ENCODE results near the gene MRPL1. TPM values are rescaled to one million over a fixed set of nuclear protein-coding genes. Genes with fewer than 3 reads are reported as not detected.

MRPL1 gene
- total RNA-seq = 10 to 100 TPM; 12.8 to 26.0 (median 17.8) TPM
- long read RNA-seq, partial matches to known transcripts = 0 of 4 reads
- long read RNA-seq, other reads (novel, unspliced or antisense) = 0 of 4 reads

GRCh38 chr4:77862478-77863216 lies at the start of gene MRPL1:
Gene MRPL1 (plus strand): TSS chr4:77862830. CDS start chr4:77862849, 19 bp downstream.
- intact Hi-C loops (cut with DNase I) = no loop called here
- peaks cover 0 to 7% (median 0%) of the 10 kb centered on the region in 4 donors for H3K4me1 ChIP-seq
- ATAC-seq (peak; percentile 97 to 98 (median 98)), DNase-seq (peak; percentile 83 to 91 (median 90))
- TF ChIP-seq POLR2A (IDR thresholded peaks at IDR 0.05) (peak; percentile 85), CTCF (IDR thresholded peaks at IDR 0.05) (no peak)
- no peaks in the 10 kb centered on the region for H3K9me3 ChIP-seq
- no peaks in the 10 kb centered on the region for H3K27me3 ChIP-seq
- under 1% methylated on average over 29 of the region's 33 CpGs for WGBS (ENCODE audit: insufficient coverage, low coverage, low lambda C conversion rate, missing lambda C conversion rate)
- H3K4me3 ChIP-seq = peak within 1 kb of the TSS; percentile 51 to 79 (median 78)
- H3K36me3 ChIP-seq = no peaks in the 10 kb centered on the region
- H3K27ac ChIP-seq = peak within 1 kb of the TSS; percentile 93 to 95 (median 95)

- no peaks in the 10 kb centered on the region for H3K9me3 ChIP-seq
- no peaks in the 10 kb centered on the region for H3K36me3 ChIP-seq
- no peak overlapping the region for H3K4me3 ChIP-seq
- DNase-seq = no peak
- H3K4me1 ChIP-seq = peaks cover 0 to 39% (median 11%) of the 10 kb centered on the region in 4 donors
- ATAC-seq = no peak
- intact Hi-C loops (cut with DNase I) = no loop called here
- TF ChIP-seq CTCF (IDR thresholded peaks at IDR 0.05) = no peak
- TF ChIP-seq POLR2A (IDR thresholded peaks at IDR 0.05) = no peak
- no peaks in the 10 kb centered on the region for H3K27me3 ChIP-seq
- peak overlapping the region in 2 of 3 donors; percentile 15 to 25 for H3K27ac ChIP-seq
Observed at GRCh38 chr4:77815636-77816035, 47.0 kb upstream of the MRPL1 start.

- no peaks in the 10 kb centered on the region for H3K9me3 ChIP-seq
- DNase-seq (no peak), ATAC-seq (no peak)
- intact Hi-C loops (cut with DNase I) = no loop called here
- no peaks in the 10 kb centered on the region for H3K27me3 ChIP-seq
- H3K27ac ChIP-seq = peak overlapping the region in 2 of 3 donors; percentile 99
- peaks cover 0 to 45% (median 13%) of the 10 kb centered on the region in 4 donors for H3K4me1 ChIP-seq
- H3K36me3 ChIP-seq = no peaks in the 10 kb centered on the region
- WGBS (ENCODE audit: insufficient coverage, low coverage, low lambda C conversion rate, missing lambda C conversion rate) = 27% methylated on average over 2 of the region's 2 CpGs
- TF ChIP-seq POLR2A (IDR thresholded peaks at IDR 0.05) (no peak), CTCF (IDR thresholded peaks at IDR 0.05) (no peak)
- no peak overlapping the region for H3K4me3 ChIP-seq
Observed at GRCh38 chr4:77816546-77816945, 46.1 kb upstream of the MRPL1 start.

GRCh38 chr4:77817304-77818072 lies 45.1 kb upstream of the MRPL1 start:
- Histone ChIP-seq H3K9me3 (no peaks in the 10 kb centered on the region), H3K27ac (peak overlapping the region; percentile 99), H3K4me1 (peaks cover 0 to 49% (median 13%) of the 10 kb centered on the region in 4 donors), H3K27me3 (no peaks in the 10 kb centered on the region), H3K36me3 (no peaks in the 10 kb centered on the region), H3K4me3 (peak overlapping the region; percentile 74 to 84 (median 83))
- intact Hi-C loops (cut with DNase I) = no loop called here
- peak; percentile 43 for TF ChIP-seq POLR2A (IDR thresholded peaks at IDR 0.05)
- TF ChIP-seq CTCF (IDR thresholded peaks at IDR 0.05) = no peak
- DNase-seq (no peak), ATAC-seq (peak; percentile 6 to 38 (median 34))
- 6% methylated on average over 8 of the region's 8 CpGs for WGBS (ENCODE audit: insufficient coverage, low coverage, low lambda C conversion rate, missing lambda C conversion rate)
